IMR-90 (cell line): Measurements from ENCODE around the gene NEK6. TPM values are rescaled to one million over a fixed set of nuclear protein-coding genes. Genes with fewer than 3 reads are reported as not detected.

Source experiments
- ATAC-seq: fragments of 200-7000 bp; cut with Tn5 transposase; 2 replicates; pipeline ENCODE4 v1.9.1; 2020; ENCODE audit warnings: low read depth, mild to moderate bottlenecking, moderate library complexity
- BruUV-seq: library from RNA; stranded (reverse); fragments of 400-500 nt; replicated peaks from 2 replicates; lab custom pipeline; 2021; lab: Mats Ljungman, UMichigan
- CTCF ChIA-PET: fragments of 300-600 bp; formaldehyde crosslinking; extraction: SDS; loops from one replicate; lab custom pipeline; 2021; ENCODE audit warnings: antibody characterized with exemption; lab: Yijun Ruan, JAX
- POLR2A ChIA-PET: fragments of 300-600 bp; sonication (Branson Sonifier 250); formaldehyde crosslinking; loops from one replicate; lab custom pipeline; 2022; ENCODE audit warnings: antibody characterized with exemption; ENCODE audit not compliant: unreplicated experiment; lab: Charles Lee
- DNase-seq: peaks from one replicate; pipeline ENCODE4 v3.0.0; 2013
- H2AFZ ChIP-seq: replicated peaks from 2 replicates; pipeline ENCODE3; 2013; ENCODE audit warnings: low read length, mild to moderate bottlenecking; ENCODE audit not compliant: poor library complexity
- H2AK5ac ChIP-seq: 2 replicates; pipeline ENCODE4 v1.6.1; 2013; ENCODE audit warnings: low read depth, low read length, inconsistent platforms
- H2AK9ac ChIP-seq: replicated peaks from 2 replicates; pipeline ENCODE3; 2013; ENCODE audit warnings: mild to moderate bottlenecking, low read depth, low read length, moderate library complexity; ENCODE audit not compliant: poor library complexity
- H2BK120ac ChIP-seq: 2 replicates; pipeline ENCODE4 v1.6.1; 2013; ENCODE audit warnings: low read depth, low read length, inconsistent platforms
- H2BK15ac ChIP-seq: 3 replicates; pipeline ENCODE4 v1.6.1; 2013; ENCODE audit warnings: low read depth, low read length, inconsistent platforms
- H2BK20ac ChIP-seq: 2 replicates; pipeline ENCODE4 v1.6.1; 2013; ENCODE audit warnings: low read depth, mild to moderate bottlenecking, inconsistent platforms, low read length, moderate library complexity
- H2BK5ac ChIP-seq: 2 replicates; pipeline ENCODE4 v1.6.1; 2013; ENCODE audit warnings: mild to moderate bottlenecking, low read depth, low read length, inconsistent platforms; ENCODE audit not compliant: poor library complexity, severe bottlenecking
- H3K14ac ChIP-seq: replicated peaks from 2 replicates; pipeline ENCODE4 v1.6.1; 2013; ENCODE audit warnings: low read depth, low read length, inconsistent platforms
- H3K18ac ChIP-seq: 2 replicates; pipeline ENCODE4 v1.6.1; 2013; ENCODE audit warnings: low read depth, low read length, control low read depth
- H3K23ac ChIP-seq: 2 replicates; pipeline ENCODE4 v1.6.1; 2013; ENCODE audit warnings: low read depth, low read length, inconsistent platforms
- H3K27ac ChIP-seq: 2 replicates; pipeline ENCODE4 v1.5.1; 2013; ENCODE audit warnings: mild to moderate bottlenecking, control low read depth, low read length; ENCODE audit not compliant: insufficient read depth
- H3K27me3 ChIP-seq: 2 replicates; pipeline ENCODE4 v1.6.1; 2013; ENCODE audit warnings: low read length; ENCODE audit not compliant: control insufficient read depth, insufficient read depth
- H3K36me3 ChIP-seq: 2 replicates; pipeline ENCODE4 v1.6.1; 2013; ENCODE audit warnings: low read length, mixed read lengths; ENCODE audit not compliant: control insufficient read depth, insufficient read depth
- H3K4ac ChIP-seq: 2 replicates; pipeline ENCODE4 v1.6.1; 2013; ENCODE audit warnings: low read depth, low read length, inconsistent platforms
- H3K4me1 ChIP-seq: 2 replicates; pipeline ENCODE4 v1.6.1; 2013; ENCODE audit warnings: low read length, mixed read lengths; ENCODE audit not compliant: control insufficient read depth, insufficient read depth
- H3K4me2 ChIP-seq: 2 replicates; pipeline ENCODE4 v1.6.1; 2013; ENCODE audit warnings: low read depth, mild to moderate bottlenecking, control low read depth, low read length, moderate library complexity
- H3K4me3 ChIP-seq: 2 replicates; pipeline ENCODE4 v1.5.1; 2013; ENCODE audit warnings: low read depth, mild to moderate bottlenecking, control low read depth, low read length, moderate library complexity; ENCODE audit not compliant: insufficient read depth
- H3K56ac ChIP-seq: 2 replicates; pipeline ENCODE4 v1.6.1; 2013; ENCODE audit warnings: low read length, inconsistent platforms; ENCODE audit not compliant: insufficient read depth; ENCODE audit errors: extremely low read depth
- H3K79me1 ChIP-seq, 2 experiments: 2 replicates each; pipeline ENCODE4 v1.6.1; 2013; ENCODE audit warnings: low read length in 2 of 2, inconsistent platforms in 1 of 2, low read depth in 1 of 2
- H3K9ac ChIP-seq: 2 replicates; pipeline ENCODE4 v1.6.1; 2013; ENCODE audit warnings: low read depth, low read length, control low read depth
- H3K9me1 ChIP-seq: 2 replicates; pipeline ENCODE4 v1.6.1; 2013; ENCODE audit warnings: low read length, inconsistent platforms; ENCODE audit not compliant: insufficient read depth
- H3K9me3 ChIP-seq: 2 replicates; pipeline ENCODE4 v1.6.1; 2013; ENCODE audit warnings: low read length; ENCODE audit not compliant: control insufficient read depth, insufficient read depth
- H4K20me1 ChIP-seq: 2 replicates; pipeline ENCODE4 v1.6.1; 2013; ENCODE audit warnings: low read length, inconsistent platforms; ENCODE audit not compliant: insufficient read depth
- H4K5ac ChIP-seq: 2 replicates; pipeline ENCODE4 v1.6.1; 2013; ENCODE audit warnings: mild to moderate bottlenecking, low read depth, low read length, control low read depth
- H4K8ac ChIP-seq, 2 experiments: 2 replicates each; pipeline ENCODE4 v1.6.1; 2013; ENCODE audit warnings: low read depth in 2 of 2, low read length in 2 of 2, control low read depth in 1 of 2, inconsistent platforms in 1 of 2
- H4K91ac ChIP-seq: 2 replicates; pipeline ENCODE4 v1.6.1; 2013; ENCODE audit warnings: low read depth, low read length, inconsistent platforms; ENCODE audit not compliant: insufficient read depth
- CHD1 ChIP-seq: IDR thresholded peaks from 2 replicates; pipeline ENCODE4 v1.6.1; 2012; ENCODE audit warnings: low read depth, low read length, improper control_type of control experiment
- MAFK ChIP-seq: IDR thresholded peaks from 2 replicates; pipeline ENCODE4 v1.6.1; 2012; ENCODE audit warnings: low read depth, low read length, improper control_type of control experiment
- MAZ ChIP-seq: IDR thresholded peaks from 2 replicates; pipeline ENCODE4 v1.6.1; 2012; ENCODE audit warnings: low read depth, mild to moderate bottlenecking, low read length, improper control_type of control experiment, moderate library complexity, borderline replicate concordance
- WGBS, 2 experiments: methylation state at CpG; one replicate each; pipeline versions ENCODE4 v1.1.5 to v1.1.7; 2013; ENCODE audit warnings: missing lambda C conversion rate in 2 of 2; ENCODE audit not compliant: insufficient read length in 1 of 2; ENCODE audit errors: extremely low coverage in 2 of 2; 5-methylcytosine and 5-hydroxymethylcytosine counted together
- dilution Hi-C: fragments of 300-500 bp; cut with HindIII; formaldehyde crosslinking; loops from one replicate; pipeline ENCODE4 v1.14.3; 2018; ENCODE audit warnings: low sequenced_read_pairs; ENCODE audit not compliant: unreplicated experiment
- in situ Hi-C: fragments of 300-500 bp; cut with MboI; formaldehyde crosslinking; loops from 3 replicates; pipeline ENCODE4 v1.14.3; 2019; ENCODE audit warnings: low sequenced_read_pairs, inconsistent platforms, mixed read lengths
- intact Hi-C: fragments of 100-400 bp; cut with micrococcal nuclease; formaldehyde crosslinking; loops from 2 replicates; pipeline ENCODE4 v1.10.0; 2022
- polyA plus RNA-seq, 3 experiments: library from polyadenylated mRNA; depleted of rRNA; stranded (reverse); fragments of >200 nt; gene quantifications; 2 replicates each; pipeline ENCODE4 v1.2.3, GENCODE V29; 2012; ENCODE audit warnings: low replicate concordance in 1 of 3
- total RNA-seq: library from RNA; depleted of rRNA; stranded (reverse); fragments of >200 nt; gene quantifications from 2 replicates; pipeline ENCODE4 v1.2.3, GENCODE V29; 2012
- TF ChIP-seq, protein P1 (sequence below): fragments of 150-350 bp; IDR thresholded peaks from 2 replicates; pipeline ENCODE4 v1.6.1; 2016; ENCODE audit warnings: low read depth, mild to moderate bottlenecking, low read length, moderate library complexity, borderline replicate concordance

The NEK6 gene
- total and polyA plus RNA-seq, 2 of the 4 experiments (the other 2 are of a cell fraction) = 79.9 to 112 TPM

DNA sequence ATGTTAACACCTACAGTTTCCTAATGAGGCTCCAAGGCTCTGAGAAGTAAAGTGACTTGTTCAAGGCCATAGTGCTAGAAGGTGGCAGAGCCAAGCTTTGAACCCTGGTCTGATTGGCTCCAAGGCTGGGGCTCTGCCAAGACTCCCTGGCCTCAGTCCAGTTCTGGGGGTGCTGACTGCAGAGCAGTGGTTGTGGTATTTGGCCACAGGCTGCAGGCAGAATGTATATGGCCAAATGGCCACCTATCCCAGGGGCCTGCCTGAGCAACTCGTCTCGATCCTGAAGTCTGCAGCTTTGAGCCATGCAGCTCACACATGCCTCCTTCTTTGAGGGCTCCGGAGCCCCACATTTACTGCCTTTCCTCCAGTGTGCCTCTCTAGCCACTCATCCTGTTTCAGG, 9.7 kb upstream of the NEK6 start:
- Histone ChIP-seq H3K9ac (no peak overlapping the region), H3K9me1 (peaks cover 7% of the 10 kb centered on the region; the same call in 1 of the 2 replicates), H3K23ac (no peak overlapping the region), H2AK5ac (no peak overlapping the region), H2BK5ac (no peak overlapping the region), H3K4me1 (peaks cover 12% of the 10 kb centered on the region), H3K14ac (no peak overlapping the region), H3K4ac (no peak overlapping the region), H3K36me3 (no peaks in the 10 kb centered on the region), H4K91ac (no peak overlapping the region), H3K27ac (no peak overlapping the region), H3K18ac (no peak overlapping the region), H3K9me3 (no peaks in the 10 kb centered on the region), H2AK9ac (no peak overlapping the region), H4K20me1 (no peaks in the 10 kb centered on the region), H2AFZ (peak overlapping the region; percentile 5), H2BK15ac (no peak overlapping the region), H2BK120ac (no peak overlapping the region), H3K4me2 (no peak overlapping the region), H2BK20ac (no peak overlapping the region), H3K79me1 (peaks cover 0 to 11% of the 10 kb centered on the region in 2 experiments; a peak in 1 of 4 replicates), H3K56ac (no peak overlapping the region), H3K4me3 (no peak overlapping the region), H4K8ac (no peak overlapping the region), H4K5ac (no peak overlapping the region), H3K27me3 (no peaks in the 10 kb centered on the region)
- TF ChIP-seq, protein P1, sequence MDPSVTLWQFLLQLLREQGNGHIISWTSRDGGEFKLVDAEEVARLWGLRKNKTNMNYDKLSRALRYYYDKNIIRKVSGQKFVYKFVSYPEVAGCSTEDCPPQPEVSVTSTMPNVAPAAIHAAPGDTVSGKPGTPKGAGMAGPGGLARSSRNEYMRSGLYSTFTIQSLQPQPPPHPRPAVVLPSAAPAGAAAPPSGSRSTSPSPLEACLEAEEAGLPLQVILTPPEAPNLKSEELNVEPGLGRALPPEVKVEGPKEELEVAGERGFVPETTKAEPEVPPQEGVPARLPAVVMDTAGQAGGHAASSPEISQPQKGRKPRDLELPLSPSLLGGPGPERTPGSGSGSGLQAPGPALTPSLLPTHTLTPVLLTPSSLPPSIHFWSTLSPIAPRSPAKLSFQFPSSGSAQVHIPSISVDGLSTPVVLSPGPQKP = no peak
- TF ChIP-seq MAFK (no peak), MAZ (no peak), CHD1 (no peak)
- BruUV-seq = no TSS peak
- no CpG with 5 or more reads among the region's 3 CpGs for WGBS, 2 experiments
- ATAC-seq (no peak), DNase-seq (no peak)
- POLR2A ChIA-PET = no interaction called here
- in situ Hi-C loops (no loop called here), intact Hi-C loops (no loop called here), dilution Hi-C loops (no loop called here)
- CTCF ChIA-PET = no interaction called here
